Measurements from ENCODE around the gene KIAA0930. TPM values are rescaled to one million over a fixed set of nuclear protein-coding genes. Genes with fewer than 3 reads are reported as not detected.

KIAA0930 gene
- 10 to 100 TPM; 24.5 to 57.9 (median 40.8) TPM for total RNA-seq
- long read RNA-seq, partial matches to known transcripts, result 0 of 2 reads
- long read RNA-seq, other reads (novel, unspliced or antisense), result 2 of 2 reads

DNA sequence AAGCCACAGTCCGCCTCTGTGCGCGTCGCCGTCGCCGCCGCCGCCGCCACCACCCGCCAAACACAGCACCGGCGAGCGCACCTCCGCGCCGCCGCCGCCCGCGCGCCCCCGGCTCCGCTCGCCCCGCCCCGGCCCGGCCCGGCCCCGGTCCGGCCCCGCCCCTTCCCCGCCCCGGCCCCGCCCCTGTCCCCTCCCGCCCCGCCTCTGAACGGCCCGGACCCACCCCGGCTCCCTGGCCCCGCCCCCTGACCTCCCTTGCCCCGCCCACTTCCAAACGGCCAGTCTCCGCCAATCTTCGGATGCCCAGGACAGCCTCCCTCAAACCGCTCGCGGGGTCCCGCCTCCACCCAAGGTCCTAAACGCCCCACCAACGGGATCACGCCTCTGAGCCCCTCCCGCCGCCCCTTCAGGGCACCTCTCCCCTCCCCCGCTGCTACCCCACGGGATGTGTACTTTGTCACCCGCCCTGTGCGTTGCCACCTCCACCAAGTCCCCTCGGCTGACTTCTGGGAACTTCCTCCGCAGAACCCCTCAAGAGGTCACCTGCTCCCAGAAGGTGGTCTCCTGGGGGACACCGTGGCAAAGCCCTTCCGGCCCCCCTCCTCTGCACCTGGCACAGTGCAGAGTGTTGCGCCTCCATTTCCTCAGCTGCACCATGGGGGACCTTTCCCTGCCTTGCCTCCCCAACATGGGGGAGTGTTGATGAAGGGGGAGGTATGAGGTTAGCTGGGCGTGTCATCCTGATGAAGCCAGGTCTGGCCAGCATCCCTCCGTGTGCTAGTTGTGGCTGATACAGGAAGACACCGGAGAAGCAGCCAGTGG, at the start of gene KIAA0930:
KIAA0930 (minus strand) TSS at position 85 of the 822 bp plus-strand sequence. CDS start 191 bp downstream, outside the sequence.
- intact Hi-C loops (cut with DNase I), result no loop called here
- Histone ChIP-seq H3K9me3 (no peaks in the 10 kb centered on the region), H3K27ac (peak within 1 kb of the TSS in 2 of 3 donors; percentile 43 to 72), H3K4me3 (peak within 1 kb of the TSS; percentile 56 to 66 (median 64)), H3K27me3 (no peaks in the 10 kb centered on the region), H3K36me3 (no peaks in the 10 kb centered on the region), H3K4me1 (peaks cover 0 to 43% (median 12%) of the 10 kb centered on the region in 4 donors)
- WGBS (ENCODE audit: insufficient coverage, low coverage, low lambda C conversion rate, missing lambda C conversion rate), result 4% methylated on average over 33 of the region's 66 CpGs
- DNase-seq, result peak; percentile 91 to 93 (median 93)
- peak; percentile 69 to 76 (median 72) for ATAC-seq
- no peak for TF ChIP-seq CTCF (IDR thresholded peaks at IDR 0.05)
- peak; percentile 38 for TF ChIP-seq POLR2A (IDR thresholded peaks at IDR 0.05)

DNA sequence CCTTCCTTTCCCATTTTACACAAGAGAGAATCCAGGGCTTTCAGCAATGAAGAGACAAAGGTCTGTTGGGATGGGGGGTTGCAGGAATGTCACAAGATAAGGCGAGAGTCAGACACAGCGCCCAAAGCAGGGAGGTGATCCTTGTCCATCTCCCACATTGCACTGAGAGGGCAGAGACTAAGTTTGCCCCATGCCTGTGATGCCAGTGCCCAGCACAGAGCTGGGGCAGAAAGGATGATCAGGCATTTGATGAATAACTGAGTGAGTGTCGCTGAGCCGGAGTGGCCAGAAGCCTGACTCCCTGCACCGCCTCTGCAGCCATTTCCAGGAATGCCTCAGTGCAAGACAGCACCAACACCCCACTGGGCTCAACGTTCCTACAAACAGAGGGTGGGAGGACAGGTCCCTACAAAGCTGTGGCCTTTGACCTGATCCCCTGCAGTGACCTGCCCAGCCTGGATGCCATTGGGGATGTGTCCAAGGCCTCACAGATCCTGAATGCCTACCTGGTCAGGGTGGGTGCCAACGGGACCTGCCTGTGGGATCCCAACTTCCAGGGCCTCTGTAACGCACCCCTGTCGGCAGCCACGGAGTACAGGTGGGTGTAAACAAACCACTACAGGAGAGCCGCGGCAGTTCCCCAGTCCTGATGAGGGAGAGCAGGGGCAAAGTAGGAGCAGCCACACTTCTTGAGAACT, 46.3 kb upstream of the KIAA0930 start:
- ATAC-seq (no peak), DNase-seq (no peak)
- Histone ChIP-seq H3K27me3 (no peaks in the 10 kb centered on the region), H3K4me1 (peaks cover 0 to 8% (median 2%) of the 10 kb centered on the region in 4 donors), H3K4me3 (no peak overlapping the region), H3K27ac (no peak overlapping the region), H3K9me3 (no peaks in the 10 kb centered on the region), H3K36me3 (no peaks in the 10 kb centered on the region)
- TF ChIP-seq CTCF (IDR thresholded peaks at IDR 0.05) (no peak), POLR2A (IDR thresholded peaks at IDR 0.05) (no peak)
- 55% methylated on average over 12 of the region's 12 CpGs for WGBS (ENCODE audit: insufficient coverage, low coverage, low lambda C conversion rate, missing lambda C conversion rate)
- intact Hi-C loops (cut with DNase I), result no loop called here

GRCh38 chr22:45285263-45286058, 44.8 kb upstream of the KIAA0930 start:
- H3K4me1 ChIP-seq, result peaks cover 0 to 8% (median 2%) of the 10 kb centered on the region in 4 donors
- H3K27ac ChIP-seq, result no peak overlapping the region
- H3K4me3 ChIP-seq, result peak overlapping the region in 1 of 3 donors; percentile 40
- TF ChIP-seq POLR2A (IDR thresholded peaks at IDR 0.05) (no peak), CTCF (IDR thresholded peaks at IDR 0.05) (no peak)
- 73% methylated on average over 12 of the region's 16 CpGs for WGBS (ENCODE audit: insufficient coverage, low coverage, low lambda C conversion rate, missing lambda C conversion rate)
- no peaks in the 10 kb centered on the region for H3K36me3 ChIP-seq
- DNase-seq (no peak), ATAC-seq (no peak)
- intact Hi-C loops (cut with DNase I), result no loop called here
- no peaks in the 10 kb centered on the region for H3K9me3 ChIP-seq
- H3K27me3 ChIP-seq, result no peaks in the 10 kb centered on the region

DNA sequence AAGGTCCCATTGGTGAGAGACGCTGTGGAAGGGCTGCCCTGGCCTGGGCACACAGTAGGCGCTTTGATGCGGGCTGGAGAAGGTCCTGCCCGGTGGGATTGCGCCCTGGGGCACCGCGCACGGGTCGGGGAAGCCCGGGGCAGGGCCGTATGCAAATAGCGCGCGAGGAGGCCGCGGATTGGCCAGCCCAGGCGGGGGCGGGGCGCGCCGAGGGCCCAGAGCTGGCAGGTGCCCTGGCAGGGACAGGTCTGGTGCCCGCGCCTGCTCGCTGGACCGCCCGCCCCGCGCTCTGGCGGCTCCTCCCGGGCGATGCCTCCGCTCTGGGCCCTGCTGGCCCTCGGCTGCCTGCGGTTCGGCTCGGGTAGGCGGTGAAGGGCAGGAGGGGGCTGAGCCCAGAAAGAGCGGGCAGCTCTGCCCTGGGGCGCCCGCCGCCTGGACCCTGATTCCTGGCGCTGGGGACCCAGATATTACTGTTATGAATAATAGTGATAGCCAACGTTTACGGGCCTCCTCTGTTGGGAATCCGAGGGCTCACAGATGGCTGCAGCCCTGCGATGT, 44.1 kb upstream of the KIAA0930 start, which contains the start of gene UPK3A:
UPK3A (plus strand) TSS at position 245 of the 558 bp plus-strand sequence; CDS start at position 310, 65 bp downstream.
- TF ChIP-seq CTCF (IDR thresholded peaks at IDR 0.05), result no peak
- TF ChIP-seq POLR2A (IDR thresholded peaks at IDR 0.05), result no peak
- intact Hi-C loops (cut with DNase I), result no loop called here
- peaks cover 0 to 8% (median 2%) of the 10 kb centered on the region in 4 donors for H3K4me1 ChIP-seq
- DNase-seq, result peak; percentile 84 to 85 (median 85)
- H3K27ac ChIP-seq, result no peak within 1 kb of the TSS
- H3K9me3 ChIP-seq, result no peaks in the 10 kb centered on the region
- 4% methylated on average over 24 of the region's 46 CpGs for WGBS (ENCODE audit: insufficient coverage, low coverage, low lambda C conversion rate, missing lambda C conversion rate)
- H3K36me3 ChIP-seq, result no peaks in the 10 kb centered on the region
- H3K27me3 ChIP-seq, result no peaks in the 10 kb centered on the region
- peak within 1 kb of the TSS in 1 of 3 donors; percentile 40 for H3K4me3 ChIP-seq
- ATAC-seq, result peak; percentile 93 to 98 (median 96)

Data from right lobe of liver (tissue), 6 donors.